Effector memory CD4-positive, alpha-beta T cell (primary cell): Measurements from ENCODE around the gene WNT5A.
"Not testable (repeated sequence)": the region's sequence is repeated elsewhere in the genome, so short reads cannot be mapped to it uniquely, and the experiment has no call there.

ENCODE experiments used
- DNase-seq, 3 donors: peaks; one replicate each; pipeline ENCODE4 v3.0.0-alpha.2; 2020
- H3K27ac ChIP-seq: 2 replicates; pipeline ENCODE4 v1.7.0; 2013; ENCODE audit warnings: mild to moderate bottlenecking, low read length, moderate library complexity; ENCODE audit not compliant: insufficient read depth, poor library complexity, severe bottlenecking
- H3K27me3 ChIP-seq: replicated peaks from 2 replicates; pipeline ENCODE4 v1.7.0; 2013; ENCODE audit warnings: mild to moderate bottlenecking, low read length; ENCODE audit not compliant: insufficient read depth, control insufficient read depth, poor library complexity, severe bottlenecking
- H3K36me3 ChIP-seq: 2 replicates; pipeline ENCODE4 v1.7.0; 2013; ENCODE audit warnings: mild to moderate bottlenecking, low read length, moderate library complexity; ENCODE audit not compliant: control insufficient read depth, insufficient read depth
- H3K4me1 ChIP-seq: 2 replicates; pipeline ENCODE4 v1.7.0; 2013; ENCODE audit warnings: low read length, mild to moderate bottlenecking; ENCODE audit not compliant: control insufficient read depth, insufficient read depth, poor library complexity, severe bottlenecking
- H3K4me3 ChIP-seq: 2 replicates; pipeline ENCODE4 v1.7.0; 2013; ENCODE audit warnings: low read length, low read depth, mild to moderate bottlenecking; ENCODE audit not compliant: insufficient read depth, poor library complexity, severe bottlenecking
- H3K9me3 ChIP-seq: 2 replicates; pipeline ENCODE4 v1.7.0; 2013; ENCODE audit warnings: mild to moderate bottlenecking, low read length, moderate library complexity; ENCODE audit not compliant: control insufficient read depth

The WNT5A gene

DNA sequence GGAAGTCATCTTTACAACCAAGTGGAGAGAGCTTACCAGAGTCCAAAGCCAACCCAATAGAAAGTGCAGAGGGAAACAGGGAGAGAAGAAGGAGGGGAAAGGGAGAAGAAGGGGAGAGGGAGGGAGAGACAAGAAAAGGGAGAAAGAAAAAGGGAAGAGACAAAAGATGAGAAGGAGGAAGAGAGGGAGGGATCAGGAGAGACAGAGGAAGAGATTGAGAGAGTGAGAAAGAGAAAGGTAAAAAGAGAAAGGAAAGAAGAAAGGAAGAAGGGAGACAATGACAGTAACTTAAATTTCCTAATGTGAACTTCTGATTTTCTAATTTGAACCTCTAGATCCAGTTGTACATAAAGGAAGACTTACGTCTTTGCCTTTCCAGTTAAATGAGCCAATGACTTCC is 20.7 kb upstream of the WNT5A start:
- Histone ChIP-seq H3K4me1 (no peaks in the 10 kb centered on the region), H3K36me3 (no peaks in the 10 kb centered on the region), H3K4me3 (no peak overlapping the region), H3K27ac (no peak overlapping the region), H3K9me3 (no peaks in the 10 kb centered on the region), H3K27me3 (no peaks in the 10 kb centered on the region)
- no peak for DNase-seq

- Histone ChIP-seq H3K4me3 (no peak overlapping the region), H3K27me3 (no peaks in the 10 kb centered on the region), H3K27ac (no peak overlapping the region), H3K4me1 (no peaks in the 10 kb centered on the region), H3K36me3 (no peaks in the 10 kb centered on the region), H3K9me3 (no peaks in the 10 kb centered on the region)
- no peak for DNase-seq
These were observed 18.7 kb upstream of the WNT5A start for GRCh38 chr3:55505776-55506175.

DNA sequence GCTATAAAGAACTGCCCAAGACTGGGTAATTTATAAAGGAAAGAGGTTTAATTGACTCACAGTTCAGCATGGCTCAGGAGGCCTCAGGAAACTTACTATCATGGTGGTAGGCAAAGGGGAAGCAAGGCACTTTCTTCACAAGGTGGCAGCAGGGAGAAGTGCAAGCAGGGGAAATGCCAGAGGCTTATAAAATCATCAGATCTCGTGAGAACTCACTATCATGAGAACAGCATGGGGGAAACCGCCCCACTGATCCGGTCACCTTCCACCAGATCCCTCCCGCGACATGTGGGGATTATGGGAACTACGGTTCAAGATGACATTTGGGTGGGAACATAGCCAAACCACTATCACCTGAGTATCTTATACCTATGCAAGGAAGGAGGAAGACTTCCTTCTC is 18.0 kb upstream of the WNT5A start:
- not testable (repeated sequence) for H3K4me1 ChIP-seq, H3K4me3 ChIP-seq, H3K27me3 ChIP-seq, DNase-seq, H3K9me3 ChIP-seq, H3K36me3 ChIP-seq, H3K27ac ChIP-seq

GRCh38 chr3:55501905-55502304 is 14.8 kb upstream of the WNT5A start:
- no peak overlapping the region for H3K4me3 ChIP-seq
- no peaks in the 10 kb centered on the region for H3K27me3 ChIP-seq
- no peaks in the 10 kb centered on the region for H3K4me1 ChIP-seq
- H3K9me3 ChIP-seq: no peaks in the 10 kb centered on the region
- no peaks in the 10 kb centered on the region for H3K36me3 ChIP-seq
- H3K27ac ChIP-seq: no peak overlapping the region
- no peak for DNase-seq

GRCh38 chr3:55500555-55501330 is 13.6 kb upstream of the WNT5A start:
- no peak overlapping the region for H3K27ac ChIP-seq
- DNase-seq: no peak
- H3K9me3 ChIP-seq: no peaks in the 10 kb centered on the region
- no peaks in the 10 kb centered on the region for H3K4me1 ChIP-seq
- H3K36me3 ChIP-seq: no peaks in the 10 kb centered on the region
- no peak overlapping the region for H3K4me3 ChIP-seq
- no peaks in the 10 kb centered on the region for H3K27me3 ChIP-seq

- no peaks in the 10 kb centered on the region for H3K9me3 ChIP-seq
- no peak overlapping the region for H3K4me3 ChIP-seq
- H3K4me1 ChIP-seq: no peaks in the 10 kb centered on the region
- no peaks in the 10 kb centered on the region for H3K27me3 ChIP-seq
- no peak overlapping the region for H3K27ac ChIP-seq
- H3K36me3 ChIP-seq: no peaks in the 10 kb centered on the region
- DNase-seq: no peak
These were observed 11.4 kb upstream of the WNT5A start for GRCh38 chr3:55498520-55498919.

GRCh38 chr3:55497250-55497649 is 10.1 kb upstream of the WNT5A start:
- H3K9me3 ChIP-seq: no peaks in the 10 kb centered on the region
- no peaks in the 10 kb centered on the region for H3K27me3 ChIP-seq
- H3K27ac ChIP-seq: no peak overlapping the region
- H3K4me1 ChIP-seq: no peaks in the 10 kb centered on the region
- H3K4me3 ChIP-seq: no peak overlapping the region
- DNase-seq: no peak
- no peaks in the 10 kb centered on the region for H3K36me3 ChIP-seq

GRCh38 chr3:55494976-55495375 is 7.9 kb upstream of the WNT5A start:
- no peak overlapping the region for H3K4me3 ChIP-seq
- no peaks in the 10 kb centered on the region for H3K27me3 ChIP-seq
- no peak overlapping the region for H3K27ac ChIP-seq
- no peaks in the 10 kb centered on the region for H3K36me3 ChIP-seq
- H3K4me1 ChIP-seq: no peaks in the 10 kb centered on the region
- no peak for DNase-seq
- H3K9me3 ChIP-seq: no peaks in the 10 kb centered on the region

DNA sequence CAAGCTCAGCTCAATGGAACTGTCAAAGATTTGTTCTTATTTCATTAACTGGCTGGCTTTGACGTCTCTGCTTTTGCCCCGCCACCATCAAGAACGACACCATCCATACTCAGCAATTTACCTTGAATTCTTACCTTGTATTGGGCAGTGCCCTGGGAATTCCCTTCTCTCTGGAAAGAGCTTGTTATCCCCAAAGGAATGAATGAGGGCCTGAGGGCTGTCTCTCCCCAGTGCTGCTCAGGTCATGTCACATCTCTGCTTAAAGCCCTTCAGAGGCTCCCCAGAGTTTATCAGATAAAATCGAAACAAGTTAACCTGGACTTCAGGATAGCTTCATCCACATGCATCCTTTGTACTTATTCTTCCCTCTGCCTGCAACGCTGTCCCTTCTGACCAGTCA is 5.9 kb upstream of the WNT5A start:
- no peak for DNase-seq
- H3K4me1 ChIP-seq: no peaks in the 10 kb centered on the region
- no peak overlapping the region for H3K4me3 ChIP-seq
- H3K9me3 ChIP-seq: no peaks in the 10 kb centered on the region
- H3K27me3 ChIP-seq: peaks cover 4% of the 10 kb centered on the region
- H3K27ac ChIP-seq: no peak overlapping the region
- H3K36me3 ChIP-seq: no peaks in the 10 kb centered on the region

DNA sequence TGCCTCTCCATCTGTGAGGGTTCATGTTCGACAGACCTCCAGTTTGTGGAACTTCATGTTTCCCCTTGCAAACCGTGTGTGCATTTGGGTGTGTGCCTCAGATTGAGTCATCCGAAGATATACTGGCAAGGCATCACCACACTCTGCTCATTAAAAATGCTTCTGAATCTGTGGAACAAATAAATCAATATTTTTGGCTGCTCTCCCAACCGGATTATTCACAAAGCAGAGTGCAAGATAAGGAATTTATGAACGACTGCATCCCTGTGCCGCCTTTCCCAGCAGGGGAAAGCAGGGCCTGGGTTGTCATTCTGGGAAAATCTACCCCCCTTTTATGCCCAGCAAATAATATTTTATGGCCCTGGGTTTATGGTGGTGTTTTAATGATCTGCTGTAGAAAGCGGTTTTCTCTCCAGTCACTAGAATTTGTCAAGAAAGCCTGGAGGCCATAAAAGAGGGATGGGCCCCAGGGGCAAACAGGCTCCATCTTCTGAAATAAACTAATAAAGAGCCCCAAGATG is 4.2 kb upstream of the WNT5A start:
- no peak for DNase-seq
- H3K27ac ChIP-seq: no peak overlapping the region
- H3K9me3 ChIP-seq: no peaks in the 10 kb centered on the region
- H3K4me1 ChIP-seq: no peaks in the 10 kb centered on the region
- peaks cover 4% of the 10 kb centered on the region for H3K27me3 ChIP-seq
- H3K36me3 ChIP-seq: no peaks in the 10 kb centered on the region
- no peak overlapping the region for H3K4me3 ChIP-seq
